Measurements from ENCODE around the gene PRRG2.

DNA sequence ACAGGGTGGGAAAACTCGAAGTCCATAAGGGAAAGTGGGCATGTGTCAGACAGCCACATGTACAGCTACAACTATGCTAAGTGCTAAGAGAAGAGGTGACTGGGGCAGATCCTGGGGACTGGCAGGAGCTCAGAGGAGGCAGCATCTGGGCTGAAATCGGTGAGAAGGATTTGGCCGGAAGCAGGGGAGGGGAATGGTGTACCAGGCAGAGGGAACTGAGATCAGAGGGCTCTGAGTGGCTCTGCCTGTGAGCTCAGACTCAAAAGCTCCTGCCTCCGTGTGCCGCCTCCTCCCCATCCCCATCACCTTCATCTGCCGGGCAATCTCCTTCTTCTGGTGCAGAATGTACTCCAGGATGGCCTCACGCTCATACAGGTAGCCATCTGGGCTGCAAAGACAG, 22.5 kb upstream of the PRRG2 start:
- TF ChIP-seq SIN3A (IDR thresholded peaks at IDR 0.05; ENCODE audit: borderline replicate concordance, insufficient read depth, low read depth, low read length) (no peak), TCF7L2 (IDR thresholded peaks at IDR 0.05; ENCODE audit: low read depth, low read length) (no peak), POLR2AphosphoS5 (IDR thresholded peaks at IDR 0.05; ENCODE audit: low read depth, low read length) (no peak)
- TF ChIP-seq, protein P1, sequence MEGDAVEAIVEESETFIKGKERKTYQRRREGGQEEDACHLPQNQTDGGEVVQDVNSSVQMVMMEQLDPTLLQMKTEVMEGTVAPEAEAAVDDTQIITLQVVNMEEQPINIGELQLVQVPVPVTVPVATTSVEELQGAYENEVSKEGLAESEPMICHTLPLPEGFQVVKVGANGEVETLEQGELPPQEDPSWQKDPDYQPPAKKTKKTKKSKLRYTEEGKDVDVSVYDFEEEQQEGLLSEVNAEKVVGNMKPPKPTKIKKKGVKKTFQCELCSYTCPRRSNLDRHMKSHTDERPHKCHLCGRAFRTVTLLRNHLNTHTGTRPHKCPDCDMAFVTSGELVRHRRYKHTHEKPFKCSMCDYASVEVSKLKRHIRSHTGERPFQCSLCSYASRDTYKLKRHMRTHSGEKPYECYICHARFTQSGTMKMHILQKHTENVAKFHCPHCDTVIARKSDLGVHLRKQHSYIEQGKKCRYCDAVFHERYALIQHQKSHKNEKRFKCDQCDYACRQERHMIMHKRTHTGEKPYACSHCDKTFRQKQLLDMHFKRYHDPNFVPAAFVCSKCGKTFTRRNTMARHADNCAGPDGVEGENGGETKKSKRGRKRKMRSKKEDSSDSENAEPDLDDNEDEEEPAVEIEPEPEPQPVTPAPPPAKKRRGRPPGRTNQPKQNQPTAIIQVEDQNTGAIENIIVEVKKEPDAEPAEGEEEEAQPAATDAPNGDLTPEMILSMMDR (IDR thresholded peaks at IDR 0.05) = no peak
- TF ChIP-seq, protein P2, sequence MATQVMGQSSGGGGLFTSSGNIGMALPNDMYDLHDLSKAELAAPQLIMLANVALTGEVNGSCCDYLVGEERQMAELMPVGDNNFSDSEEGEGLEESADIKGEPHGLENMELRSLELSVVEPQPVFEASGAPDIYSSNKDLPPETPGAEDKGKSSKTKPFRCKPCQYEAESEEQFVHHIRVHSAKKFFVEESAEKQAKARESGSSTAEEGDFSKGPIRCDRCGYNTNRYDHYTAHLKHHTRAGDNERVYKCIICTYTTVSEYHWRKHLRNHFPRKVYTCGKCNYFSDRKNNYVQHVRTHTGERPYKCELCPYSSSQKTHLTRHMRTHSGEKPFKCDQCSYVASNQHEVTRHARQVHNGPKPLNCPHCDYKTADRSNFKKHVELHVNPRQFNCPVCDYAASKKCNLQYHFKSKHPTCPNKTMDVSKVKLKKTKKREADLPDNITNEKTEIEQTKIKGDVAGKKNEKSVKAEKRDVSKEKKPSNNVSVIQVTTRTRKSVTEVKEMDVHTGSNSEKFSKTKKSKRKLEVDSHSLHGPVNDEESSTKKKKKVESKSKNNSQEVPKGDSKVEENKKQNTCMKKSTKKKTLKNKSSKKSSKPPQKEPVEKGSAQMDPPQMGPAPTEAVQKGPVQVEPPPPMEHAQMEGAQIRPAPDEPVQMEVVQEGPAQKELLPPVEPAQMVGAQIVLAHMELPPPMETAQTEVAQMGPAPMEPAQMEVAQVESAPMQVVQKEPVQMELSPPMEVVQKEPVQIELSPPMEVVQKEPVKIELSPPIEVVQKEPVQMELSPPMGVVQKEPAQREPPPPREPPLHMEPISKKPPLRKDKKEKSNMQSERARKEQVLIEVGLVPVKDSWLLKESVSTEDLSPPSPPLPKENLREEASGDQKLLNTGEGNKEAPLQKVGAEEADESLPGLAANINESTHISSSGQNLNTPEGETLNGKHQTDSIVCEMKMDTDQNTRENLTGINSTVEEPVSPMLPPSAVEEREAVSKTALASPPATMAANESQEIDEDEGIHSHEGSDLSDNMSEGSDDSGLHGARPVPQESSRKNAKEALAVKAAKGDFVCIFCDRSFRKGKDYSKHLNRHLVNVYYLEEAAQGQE (IDR thresholded peaks at IDR 0.05; ENCODE audit: insufficient read depth in 1 of 2, low read depth in 2 of 2, low read length in 1 of 2) = no peak
